IgD-negative memory B cell (primary cell): ENCODE results near the gene WDSUB1. TPM values are rescaled to one million over a fixed set of nuclear protein-coding genes. Genes with fewer than 3 reads are reported as not detected.

Source experiments
- H3K27ac Mint-ChIP-seq, 3 donors: one replicate each; pipeline ENCODE4 v1.8.0; 2020 to 2022; ENCODE audit warnings: mild to moderate bottlenecking in 3 of 3, mixed read lengths in 3 of 3, moderate library complexity in 1 of 3
- H3K27me3 Mint-ChIP-seq: one replicate; pipeline ENCODE4 v1.8.0; 2021; ENCODE audit warnings: mixed read lengths
- H3K36me3 Mint-ChIP-seq: one replicate; pipeline ENCODE4 v1.8.0; 2020; ENCODE audit warnings: mild to moderate bottlenecking, mixed read lengths
- H3K4me1 Mint-ChIP-seq, 3 donors: one replicate each; pipeline ENCODE4 v1.8.0; 2020 to 2022; ENCODE audit warnings: mixed read lengths in 3 of 3, mild to moderate bottlenecking in 1 of 3
- H3K4me3 Mint-ChIP-seq, 4 donors: one replicate each; pipeline ENCODE4 v1.8.0; 2020 to 2022; ENCODE audit warnings: mild to moderate bottlenecking in 4 of 4, mixed read lengths in 4 of 4, moderate library complexity in 3 of 4
- H3K9me3 Mint-ChIP-seq, 3 donors: one replicate each; pipeline ENCODE4 v1.8.0; 2020 to 2021; ENCODE audit warnings: mixed read lengths in 3 of 3, mild to moderate bottlenecking in 1 of 3
- polyA plus RNA-seq: library from polyadenylated mRNA; unstranded; fragments of 300-500 nt; fragmentation: Illumina TruSeq; gene quantifications from one replicate; pipeline ENCODE4 v1.2.3, GENCODE V29; 2021

The WDSUB1 gene
- 12.3 TPM for polyA plus RNA-seq

GRCh38 chr2:159285929-159286708 lies at the start of gene WDSUB1:
Gene WDSUB1 (minus strand): TSS chr2:159286703. CDS start chr2:159283069, 3,634 bp downstream.
- Mint-ChIP-seq H3K4me3 (peak within 1 kb of the TSS; percentile 90 to 98 (median 94)), H3K36me3 (no peaks in the 10 kb centered on the region), H3K27me3 (no peaks in the 10 kb centered on the region), H3K27ac (peak within 1 kb of the TSS; percentile 64 to 90 (median 76)), H3K9me3 (no peaks in the 10 kb centered on the region), H3K4me1 (peaks cover 11 to 27% (median 14%) of the 10 kb centered on the region in 3 donors)

- Mint-ChIP-seq H3K4me1 (no peaks in the 10 kb centered on the region), H3K27me3 (no peaks in the 10 kb centered on the region), H3K27ac (no peak overlapping the region), H3K9me3 (no peaks in the 10 kb centered on the region), H3K36me3 (peaks cover 12% of the 10 kb centered on the region), H3K4me3 (no peak overlapping the region)
Observed at GRCh38 chr2:159326569-159327255, 40.2 kb upstream of the WDSUB1 start.

- H3K27ac Mint-ChIP-seq: no peak overlapping the region
- H3K36me3 Mint-ChIP-seq: peaks cover 8% of the 10 kb centered on the region
- H3K4me1 Mint-ChIP-seq: no peaks in the 10 kb centered on the region
- H3K9me3 Mint-ChIP-seq: no peaks in the 10 kb centered on the region
- H3K27me3 Mint-ChIP-seq: no peaks in the 10 kb centered on the region
- no peak overlapping the region for H3K4me3 Mint-ChIP-seq
Observed at GRCh38 chr2:159322419-159322818, 35.9 kb upstream of the WDSUB1 start.

- Mint-ChIP-seq H3K27me3 (no peaks in the 10 kb centered on the region), H3K27ac (no peak overlapping the region), H3K36me3 (peaks cover 5% of the 10 kb centered on the region), H3K4me3 (no peak overlapping the region), H3K9me3 (peaks cover 0 to 2% (median 0%) of the 10 kb centered on the region in 3 donors), H3K4me1 (no peaks in the 10 kb centered on the region)
Observed at GRCh38 chr2:159317392-159318088, 31.0 kb upstream of the WDSUB1 start.

GRCh38 chr2:159307942-159308341 lies 21.4 kb upstream of the WDSUB1 start:
- no peaks in the 10 kb centered on the region for H3K36me3 Mint-ChIP-seq
- peaks cover 0 to 3% (median 0%) of the 10 kb centered on the region in 3 donors for H3K9me3 Mint-ChIP-seq

GRCh38 chr2:159300586-159300985 lies 14.1 kb upstream of the WDSUB1 start:
- Mint-ChIP-seq H3K36me3 (peaks cover 3% of the 10 kb centered on the region), H3K27me3 (peaks cover 8% of the 10 kb centered on the region), H3K4me1 (no peaks in the 10 kb centered on the region), H3K4me3 (no peak overlapping the region), H3K27ac (no peak overlapping the region), H3K9me3 (peaks cover 0 to 2% (median 0%) of the 10 kb centered on the region in 3 donors)

More at GRCh38 chr2:159307942-159308341, 21.4 kb upstream of the WDSUB1 start:
- H3K27ac Mint-ChIP-seq: no peak overlapping the region
- peaks cover 5% of the 10 kb centered on the region for H3K27me3 Mint-ChIP-seq
- H3K4me1 Mint-ChIP-seq: no peaks in the 10 kb centered on the region
- no peak overlapping the region for H3K4me3 Mint-ChIP-seq

- no peak overlapping the region for H3K4me3 Mint-ChIP-seq
- H3K36me3 Mint-ChIP-seq: peaks cover 3% of the 10 kb centered on the region
- no peak overlapping the region for H3K27ac Mint-ChIP-seq
- peaks cover 0 to 2% (median 0%) of the 10 kb centered on the region in 3 donors for H3K9me3 Mint-ChIP-seq
- peaks cover 7% of the 10 kb centered on the region for H3K27me3 Mint-ChIP-seq
- no peaks in the 10 kb centered on the region for H3K4me1 Mint-ChIP-seq
Observed at GRCh38 chr2:159298967-159299366, 12.5 kb upstream of the WDSUB1 start.

- Mint-ChIP-seq H3K4me3 (no peak overlapping the region), H3K27ac (no peak overlapping the region), H3K27me3 (peaks cover 4% of the 10 kb centered on the region), H3K4me1 (no peaks in the 10 kb centered on the region), H3K36me3 (peaks cover 3% of the 10 kb centered on the region), H3K9me3 (peaks cover 0 to 2% (median 0%) of the 10 kb centered on the region in 3 donors)
Observed at GRCh38 chr2:159297042-159297707, 10.7 kb upstream of the WDSUB1 start.

- Mint-ChIP-seq H3K4me3 (no peak overlapping the region), H3K27ac (no peak overlapping the region), H3K4me1 (peaks cover 3 to 9% (median 6%) of the 10 kb centered on the region in 3 donors), H3K27me3 (peaks cover 7% of the 10 kb centered on the region), H3K36me3 (no peaks in the 10 kb centered on the region), H3K9me3 (no peaks in the 10 kb centered on the region)
Observed at GRCh38 chr2:159292157-159292556, 5.7 kb upstream of the WDSUB1 start.

- no peak overlapping the region for H3K27ac Mint-ChIP-seq
- no peaks in the 10 kb centered on the region for H3K9me3 Mint-ChIP-seq
- H3K4me1 Mint-ChIP-seq: peaks cover 6 to 10% (median 9%) of the 10 kb centered on the region in 3 donors
- peak overlapping the region in 1 of 4 donors; percentile 44 for H3K4me3 Mint-ChIP-seq
- H3K27me3 Mint-ChIP-seq: peaks cover 4% of the 10 kb centered on the region
- no peaks in the 10 kb centered on the region for H3K36me3 Mint-ChIP-seq
Observed at GRCh38 chr2:159290289-159290907, 3.9 kb upstream of the WDSUB1 start.

- Mint-ChIP-seq H3K4me3 (peak overlapping the region; percentile 28 to 93 (median 80)), H3K4me1 (peaks cover 6 to 23% (median 14%) of the 10 kb centered on the region in 3 donors), H3K27me3 (peaks cover 4% of the 10 kb centered on the region), H3K27ac (peak overlapping the region in 1 of 3 donors; percentile 76), H3K9me3 (no peaks in the 10 kb centered on the region), H3K36me3 (no peaks in the 10 kb centered on the region)
Observed at GRCh38 chr2:159287733-159288132, 1.2 kb upstream of the WDSUB1 start.

GRCh38 chr2:159286709-159287441 lies 372 bp upstream of the WDSUB1 start:
- H3K36me3 Mint-ChIP-seq: no peaks in the 10 kb centered on the region
- H3K4me1 Mint-ChIP-seq: peaks cover 8 to 23% (median 14%) of the 10 kb centered on the region in 3 donors
- H3K4me3 Mint-ChIP-seq: peak overlapping the region; percentile 90 to 98 (median 94)
- H3K9me3 Mint-ChIP-seq: no peaks in the 10 kb centered on the region
- peak overlapping the region; percentile 31 to 90 (median 76) for H3K27ac Mint-ChIP-seq
- H3K27me3 Mint-ChIP-seq: no peaks in the 10 kb centered on the region

GRCh38 chr2:159285433-159285832 lies 1.1 kb downstream of the WDSUB1 start:
- peak overlapping the region; percentile 13 to 96 (median 86) for H3K4me3 Mint-ChIP-seq
- peak overlapping the region; percentile 8 to 64 (median 39) for H3K27ac Mint-ChIP-seq
- no peaks in the 10 kb centered on the region for H3K27me3 Mint-ChIP-seq
- no peaks in the 10 kb centered on the region for H3K9me3 Mint-ChIP-seq
- H3K36me3 Mint-ChIP-seq: no peaks in the 10 kb centered on the region
- H3K4me1 Mint-ChIP-seq: peaks cover 11 to 27% (median 14%) of the 10 kb centered on the region in 3 donors
